ENCODE measurements around the gene CKMT1A.
"Not testable (repeated sequence)": the region's sequence is repeated elsewhere in the genome, so short reads cannot be mapped to it uniquely, and the experiment has no call there.

Gene CKMT1A

DNA sequence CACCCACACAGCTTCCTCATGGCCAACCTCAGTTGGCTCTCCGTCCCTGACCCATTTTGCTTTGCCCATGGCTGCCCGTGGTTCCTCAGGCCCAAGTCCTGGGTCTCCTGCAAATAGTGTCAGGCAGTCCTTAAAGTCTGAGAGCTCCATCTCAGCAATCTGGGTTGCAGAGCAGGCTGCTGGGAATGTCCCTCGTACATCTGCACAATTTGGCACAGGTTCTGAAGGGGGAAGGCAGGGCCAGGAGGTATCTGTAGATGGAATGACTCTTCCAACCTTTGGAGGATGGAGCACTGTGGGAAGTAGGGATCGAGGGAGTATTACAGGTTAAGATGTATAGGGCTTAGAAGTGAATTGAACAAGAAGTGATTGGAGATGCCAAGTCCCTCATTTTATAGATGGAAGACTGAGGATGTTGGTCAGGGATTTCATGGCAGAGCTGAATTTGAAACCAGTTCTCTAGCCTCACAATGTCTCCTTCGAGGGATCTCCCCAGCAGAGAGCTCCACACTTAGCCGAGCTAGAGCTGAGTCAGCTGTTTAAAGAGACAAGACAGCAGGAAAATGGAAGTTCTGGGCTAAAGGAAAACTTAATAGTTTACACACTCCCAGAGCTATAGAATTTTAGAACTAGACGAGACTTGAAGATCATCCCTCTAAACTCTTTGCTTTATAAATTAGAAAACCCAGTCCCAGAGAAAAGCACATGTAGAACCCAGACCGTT lies 9.2 kb downstream of the CKMT1A start:
- Histone ChIP-seq H3K9ac (ENCODE audit: low read length) (no peak overlapping the region), H3K4me1 (ENCODE audit: control insufficient read depth, low read depth, low read length) (no peaks in the 10 kb centered on the region), H3K4me3 (ENCODE audit: low read length) (no peak overlapping the region), H3K9me3 (ENCODE audit: control insufficient read depth, low read depth, low read length) (no peaks in the 10 kb centered on the region), H3K36me3 (ENCODE audit: control insufficient read depth, low read depth, low read length) (no peaks in the 10 kb centered on the region), H3K27ac (ENCODE audit: low read length) (no peak overlapping the region), H3K27me3 (ENCODE audit: control insufficient read depth, insufficient read depth, low read length) (no peaks in the 10 kb centered on the region)

DNA sequence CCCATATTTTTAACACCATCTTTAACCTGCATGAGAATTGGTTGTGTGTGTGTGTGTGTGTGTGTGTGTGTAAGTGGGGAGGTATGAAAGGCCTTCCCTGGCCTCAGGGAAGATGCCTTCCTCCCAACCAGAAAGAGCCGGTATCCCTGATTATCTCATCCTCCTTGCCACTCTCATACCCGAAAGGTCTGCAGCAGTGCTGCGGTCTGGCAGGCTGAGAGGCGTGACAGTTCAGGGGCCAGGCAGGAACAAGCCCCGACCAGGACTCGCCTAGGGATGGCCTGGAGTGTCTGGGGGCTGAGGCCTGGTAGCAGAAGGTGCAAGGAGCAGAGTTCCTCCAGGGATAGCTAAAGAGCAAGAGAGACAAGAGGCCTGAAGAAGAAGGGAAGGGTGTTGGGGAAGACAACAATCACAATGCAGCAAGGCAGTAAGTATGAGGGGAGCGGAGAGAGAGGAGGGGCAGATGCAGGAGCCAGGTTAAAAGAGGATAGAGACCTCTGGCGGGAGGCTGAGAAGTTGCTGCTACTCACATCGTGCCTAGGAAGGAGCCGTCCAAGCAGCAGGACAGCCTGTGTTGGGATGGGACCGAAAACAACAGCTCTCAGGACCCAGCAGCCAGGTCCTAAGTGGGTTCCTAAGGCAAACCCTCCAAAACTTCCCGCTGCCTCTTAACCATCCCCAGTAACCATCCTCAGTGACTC lies 16.9 kb downstream of the CKMT1A start:
- not testable (repeated sequence) for H3K9ac ChIP-seq (ENCODE audit: low read length); H3K36me3 ChIP-seq (ENCODE audit: control insufficient read depth, low read depth, low read length); H3K9me3 ChIP-seq (ENCODE audit: control insufficient read depth, low read depth, low read length); H3K4me1 ChIP-seq (ENCODE audit: control insufficient read depth, low read depth, low read length); H3K4me3 ChIP-seq (ENCODE audit: low read length); H3K27ac ChIP-seq (ENCODE audit: low read length); H3K27me3 ChIP-seq (ENCODE audit: control insufficient read depth, insufficient read depth, low read length)

DNA sequence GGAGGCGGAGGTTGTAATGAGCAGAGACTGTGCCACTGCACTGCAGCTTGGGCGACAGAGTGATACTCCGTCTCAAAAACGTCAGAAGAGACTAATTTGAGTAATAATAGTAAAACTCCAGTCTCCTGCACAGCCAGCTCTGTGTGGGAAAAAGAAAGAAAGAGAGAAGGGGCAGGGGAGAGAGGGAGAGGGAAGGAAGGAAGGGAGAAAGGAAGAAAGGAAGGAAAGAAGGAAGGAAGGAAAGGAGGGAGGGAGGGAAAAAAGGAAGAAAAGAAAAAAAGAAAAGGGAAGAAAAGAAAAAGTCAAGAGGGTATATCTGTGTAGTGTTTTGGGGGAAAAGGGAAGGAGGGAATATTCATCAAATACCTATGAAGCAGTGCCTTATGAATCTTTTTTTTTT lies 29.5 kb downstream of the CKMT1A start:
- Histone ChIP-seq H3K4me1 (ENCODE audit: control insufficient read depth, low read depth, low read length) (no peaks in the 10 kb centered on the region), H3K36me3 (ENCODE audit: control insufficient read depth, low read depth, low read length) (no peaks in the 10 kb centered on the region), H3K27me3 (ENCODE audit: control insufficient read depth, insufficient read depth, low read length) (no peaks in the 10 kb centered on the region), H3K27ac (ENCODE audit: low read length) (no peak overlapping the region), H3K9ac (ENCODE audit: low read length) (no peak overlapping the region), H3K9me3 (ENCODE audit: control insufficient read depth, low read depth, low read length) (no peaks in the 10 kb centered on the region), H3K4me3 (ENCODE audit: low read length) (no peak overlapping the region)

DNA sequence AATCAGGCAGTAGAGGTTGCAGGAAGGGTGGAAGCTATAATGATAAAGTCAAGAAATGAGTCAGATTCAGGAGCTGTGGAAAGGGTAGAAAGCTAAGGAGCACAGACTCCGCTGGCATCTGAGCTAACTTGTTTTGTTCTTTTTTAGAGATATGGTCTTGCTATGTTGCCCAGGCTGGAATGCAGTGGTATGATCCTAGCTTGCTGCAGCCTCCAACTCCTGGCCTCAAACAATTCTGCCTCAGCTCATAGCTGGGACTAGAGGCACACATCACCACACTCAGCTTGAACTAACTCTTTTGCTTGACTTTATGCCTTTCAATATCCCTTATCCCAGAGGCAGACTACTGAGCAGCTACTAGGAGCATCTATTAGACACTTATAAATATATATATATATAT lies 32.6 kb downstream of the CKMT1A start:
- not testable (repeated sequence) for H3K27me3 ChIP-seq (ENCODE audit: control insufficient read depth, insufficient read depth, low read length); H3K27ac ChIP-seq (ENCODE audit: low read length); H3K36me3 ChIP-seq (ENCODE audit: control insufficient read depth, low read depth, low read length); H3K4me3 ChIP-seq (ENCODE audit: low read length); H3K9ac ChIP-seq (ENCODE audit: low read length); H3K4me1 ChIP-seq (ENCODE audit: control insufficient read depth, low read depth, low read length); H3K9me3 ChIP-seq (ENCODE audit: control insufficient read depth, low read depth, low read length)

DNA sequence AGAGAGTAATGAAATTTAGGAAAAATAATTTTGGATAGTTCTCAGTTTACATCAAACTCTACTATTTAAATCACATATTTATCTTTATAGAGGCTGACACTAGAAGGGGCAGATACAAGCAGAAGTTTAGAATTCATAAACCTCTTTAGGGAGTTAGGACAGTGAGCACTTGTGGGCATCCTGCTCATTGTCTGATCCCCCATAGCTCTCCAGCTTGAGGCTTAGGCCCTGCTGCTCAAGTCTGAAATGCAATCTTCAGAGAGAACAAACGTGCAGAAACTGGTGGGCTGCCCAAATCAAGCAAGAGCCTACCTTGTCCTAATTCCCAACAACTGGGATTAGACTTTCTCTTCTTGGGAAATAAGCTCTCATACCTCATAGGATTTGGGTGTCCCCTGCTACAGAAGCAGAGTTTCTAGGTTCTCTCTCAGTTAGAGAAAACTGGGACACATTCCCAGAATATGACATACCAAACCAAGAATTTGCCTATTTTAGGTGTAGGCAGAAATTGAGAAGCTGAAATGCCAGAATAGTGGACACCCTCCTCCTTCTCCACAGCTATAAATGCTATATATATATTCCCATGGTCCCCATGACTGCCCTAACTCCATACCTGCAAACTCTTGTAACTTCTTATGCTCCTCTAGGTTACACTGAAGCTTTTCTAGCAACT lies 34.5 kb downstream of the CKMT1A start:
- H3K4me1 ChIP-seq (ENCODE audit: control insufficient read depth, low read depth, low read length); H3K36me3 ChIP-seq (ENCODE audit: control insufficient read depth, low read depth, low read length); H3K27me3 ChIP-seq (ENCODE audit: control insufficient read depth, insufficient read depth, low read length); H3K27ac ChIP-seq (ENCODE audit: low read length); H3K4me3 ChIP-seq (ENCODE audit: low read length); H3K9me3 ChIP-seq (ENCODE audit: control insufficient read depth, low read depth, low read length); H3K9ac ChIP-seq (ENCODE audit: low read length): not testable (repeated sequence)

DNA sequence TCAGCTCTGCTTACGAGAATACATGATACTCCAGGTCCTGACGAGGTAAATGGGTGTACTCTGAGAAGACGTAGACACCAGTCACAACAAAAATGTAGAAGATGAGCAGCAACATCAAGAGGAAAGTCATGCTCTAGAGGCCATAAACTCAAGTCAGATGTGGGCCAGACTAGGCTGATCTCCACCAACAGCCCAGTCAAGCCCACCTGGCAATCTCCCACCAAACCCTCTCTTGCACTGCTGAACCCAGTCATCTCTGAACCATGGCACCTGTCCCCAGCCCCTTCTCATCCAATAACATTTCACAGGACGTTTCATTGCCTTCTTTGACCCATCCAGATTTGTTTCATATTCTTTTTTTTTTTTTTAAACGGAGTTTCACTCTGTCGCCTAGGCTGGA lies 41.8 kb downstream of the CKMT1A start:
- Histone ChIP-seq H3K36me3 (ENCODE audit: control insufficient read depth, low read depth, low read length) (no peaks in the 10 kb centered on the region), H3K27ac (ENCODE audit: low read length) (no peak overlapping the region), H3K9ac (ENCODE audit: low read length) (no peak overlapping the region), H3K4me3 (ENCODE audit: low read length) (no peak overlapping the region), H3K4me1 (ENCODE audit: control insufficient read depth, low read depth, low read length) (no peaks in the 10 kb centered on the region), H3K9me3 (ENCODE audit: control insufficient read depth, low read depth, low read length) (no peaks in the 10 kb centered on the region), H3K27me3 (ENCODE audit: control insufficient read depth, insufficient read depth, low read length) (no peaks in the 10 kb centered on the region)

DNA sequence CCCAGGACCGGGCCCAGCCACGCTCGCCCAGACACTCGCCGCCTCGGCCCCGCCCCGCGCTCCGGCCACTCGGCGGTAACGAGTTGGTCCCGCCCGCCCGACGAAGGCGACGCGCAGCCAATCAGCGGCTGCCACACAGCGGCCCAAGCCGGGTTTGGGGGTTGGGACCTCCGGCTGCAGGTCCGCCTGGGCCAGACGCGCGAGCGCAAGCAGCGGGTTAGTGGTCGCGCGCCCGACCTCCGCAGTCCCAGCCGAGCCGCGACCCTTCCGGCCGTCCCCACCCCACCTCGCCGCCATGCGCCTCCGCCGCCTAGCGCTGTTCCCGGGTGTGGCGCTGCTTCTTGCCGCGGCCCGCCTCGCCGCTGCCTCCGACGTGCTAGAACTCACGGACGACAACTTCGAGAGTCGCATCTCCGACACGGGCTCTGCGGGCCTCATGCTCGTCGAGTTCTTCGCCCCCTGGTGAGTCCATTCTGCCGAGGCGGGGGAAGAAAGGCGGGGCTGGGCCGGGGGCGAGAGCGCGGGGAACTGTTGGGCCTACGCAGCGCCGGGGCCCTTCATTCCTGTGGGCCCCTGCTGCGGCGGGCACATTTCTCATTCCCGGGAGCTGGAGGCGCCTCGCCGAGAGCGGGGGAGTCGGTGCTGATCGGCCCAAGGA lies 52.7 kb downstream of the CKMT1A start, which contains the start of gene PDIA3:
TSS of gene PDIA3 (plus strand) at position 194 of the 658 bp plus-strand sequence. CDS start at position 296, 102 bp downstream.
- not testable (repeated sequence) for H3K36me3 ChIP-seq (ENCODE audit: control insufficient read depth, low read depth, low read length); H3K9me3 ChIP-seq (ENCODE audit: control insufficient read depth, low read depth, low read length); H3K27me3 ChIP-seq (ENCODE audit: control insufficient read depth, insufficient read depth, low read length); H3K4me1 ChIP-seq (ENCODE audit: control insufficient read depth, low read depth, low read length)
- Histone ChIP-seq H3K9ac (ENCODE audit: low read length) (peak within 1 kb of the TSS; percentile 71), H3K4me3 (ENCODE audit: low read length) (peak within 1 kb of the TSS; percentile 88), H3K27ac (ENCODE audit: low read length) (peak within 1 kb of the TSS; percentile 22)

DNA sequence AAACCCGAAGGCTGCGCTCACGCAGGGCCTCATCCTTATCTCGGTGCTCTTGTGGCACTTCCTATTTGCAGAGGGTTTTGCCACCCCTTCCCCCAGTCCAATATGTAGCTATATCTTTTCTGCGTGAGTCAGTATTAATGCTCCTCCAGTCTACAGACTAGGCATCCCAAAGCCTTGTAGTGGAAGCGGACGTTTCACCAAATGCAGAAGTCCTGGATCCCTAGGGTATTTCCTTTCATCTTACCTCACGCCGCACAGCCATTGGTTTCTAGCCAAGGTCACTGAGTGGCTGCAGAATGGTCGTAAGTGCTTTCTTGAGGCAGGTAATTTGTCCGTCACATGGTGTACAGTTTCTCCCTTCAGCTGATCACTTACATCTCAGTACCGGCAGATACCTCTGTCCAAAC lies 53.2 kb downstream of the CKMT1A start:
- not testable (repeated sequence) for H3K36me3 ChIP-seq (ENCODE audit: control insufficient read depth, low read depth, low read length); H3K9me3 ChIP-seq (ENCODE audit: control insufficient read depth, low read depth, low read length); H3K4me1 ChIP-seq (ENCODE audit: control insufficient read depth, low read depth, low read length); H3K27ac ChIP-seq (ENCODE audit: low read length); H3K27me3 ChIP-seq (ENCODE audit: control insufficient read depth, insufficient read depth, low read length)
- H3K9ac ChIP-seq (ENCODE audit: low read length): peak overlapping the region; percentile 71
- peak overlapping the region; percentile 88 for H3K4me3 ChIP-seq (ENCODE audit: low read length)

DNA sequence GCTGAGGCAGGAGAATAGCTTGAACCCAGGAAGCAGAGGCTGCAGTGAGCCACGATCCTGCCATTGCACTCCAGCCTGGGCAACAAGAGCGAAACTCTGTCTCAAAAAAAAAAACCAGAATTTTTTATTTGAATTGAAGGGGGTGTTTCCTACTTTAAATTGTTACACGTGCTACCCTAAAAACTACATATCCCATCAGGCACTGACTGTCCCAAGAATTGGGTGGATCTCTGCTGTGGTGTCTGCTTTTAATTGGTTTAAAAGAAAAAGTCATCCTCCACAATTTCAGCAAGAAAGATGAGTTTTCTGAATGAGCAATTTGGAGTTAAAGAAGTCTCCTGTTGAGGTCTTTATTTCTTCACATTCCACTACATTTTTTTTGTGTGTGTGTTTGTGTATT lies 54.7 kb downstream of the CKMT1A start:
- Histone ChIP-seq H3K36me3 (ENCODE audit: control insufficient read depth, low read depth, low read length) (peaks cover 23% of the 10 kb centered on the region), H3K4me1 (ENCODE audit: control insufficient read depth, low read depth, low read length) (no peaks in the 10 kb centered on the region), H3K4me3 (ENCODE audit: low read length) (peak overlapping the region; percentile 88), H3K27ac (ENCODE audit: low read length) (no peak overlapping the region), H3K27me3 (ENCODE audit: control insufficient read depth, insufficient read depth, low read length) (no peaks in the 10 kb centered on the region), H3K9ac (ENCODE audit: low read length) (no peak overlapping the region), H3K9me3 (ENCODE audit: control insufficient read depth, low read depth, low read length) (no peaks in the 10 kb centered on the region)

All from iPS-18a (cell line).